HepG2 (cell line): ENCODE measurements around the gene GABBR2. TPM values are rescaled to one million over a fixed set of nuclear protein-coding genes. Genes with fewer than 3 reads are reported as not detected.

Experiments used
- ATAC-seq: fragments of 200-7000 bp; cut with Tn5 transposase; 3 replicates; pipeline ENCODE4 v1.9.1; 2020; ENCODE audit warnings: mild to moderate bottlenecking, moderate library complexity
- BruUV-seq: library from RNA; stranded (reverse); fragments of 400-500 nt; replicated peaks from 2 replicates; lab custom pipeline; 2021; lab: Mats Ljungman, UMichigan
- CTCF ChIA-PET: fragments of 300-600 bp; formaldehyde crosslinking; extraction: SDS; loops from one replicate; lab custom pipeline; 2021; ENCODE audit warnings: low total read pairs, inconsistent platforms, low intra/inter-chr PET ratio; lab: Yijun Ruan, JAX
- POLR2A ChIA-PET: fragments of 350-600 bp; sonication (Branson Sonifier 250); formaldehyde crosslinking; loops from one replicate; lab custom pipeline; 2020; ENCODE audit warnings: antibody characterized with exemption, inconsistent platforms; lab: Yijun Ruan, JAX
- DNase-seq: peaks from one replicate; pipeline ENCODE4 v3.0.0-alpha.2; 2015; ENCODE audit warnings: low spot score
- FAIRE-seq: peaks from 3 replicates; lab custom pipeline; 2011; peaks lifted over from hg19 to GRCh38; lab: Jason Lieb, UNC
- H2AFZ ChIP-seq: one replicate; pipeline ENCODE4 v1.6.1; 2011; ENCODE audit warnings: low read length, inconsistent platforms
- H3K27ac ChIP-seq: fragments of 300-600 bp; 3 replicates; pipeline ENCODE4 v1.8.0; 2011; ENCODE audit warnings: mixed run types, mild to moderate bottlenecking, mixed read lengths, low read length, inconsistent platforms; ENCODE audit not compliant: insufficient read depth; ENCODE audit errors: extremely low read length
- H3K27me3 ChIP-seq, 2 experiments: fragments of 200-600 bp in 1 of 2; 2 replicates in 1 of 2; 3 replicates in 1 of 2; pipeline versions ENCODE4 v1.6.0 to v1.8.0; 2011; ENCODE audit warnings: low read length in 2 of 2, mild to moderate bottlenecking in 2 of 2, moderate library complexity in 2 of 2, inconsistent platforms in 1 of 2; ENCODE audit not compliant: insufficient read depth in 2 of 2, control insufficient read depth in 1 of 2
- H3K36me3 ChIP-seq, 2 experiments: fragments of 200-600 bp in 1 of 2; replicated peaks in 1 of 2; 2 replicates in 1 of 2; 3 replicates in 1 of 2; pipeline versions ENCODE4 v1.5.1 to v1.8.0; 2011; ENCODE audit warnings: low read length in 2 of 2, inconsistent platforms in 1 of 2; ENCODE audit not compliant: insufficient read depth in 2 of 2, control insufficient read depth in 1 of 2
- H3K4me1 ChIP-seq: 2 replicates; pipeline ENCODE4 v1.5.1; 2012; ENCODE audit warnings: low read length, inconsistent platforms; ENCODE audit not compliant: insufficient read depth
- H3K4me2 ChIP-seq: 2 replicates; pipeline ENCODE4 v1.6.0; 2011; ENCODE audit warnings: low read depth, low read length, inconsistent platforms
- H3K4me3 ChIP-seq, 3 experiments: fragments of 200-600 bp in 1 of 3; sonication (generic), shearing (Covaris generic) in 1 of 3; replicated peaks in 1 of 3; 2 replicates each; pipeline ENCODE4 v1.5.1; 2011 to 2016; ENCODE audit warnings: low read length in 3 of 3, inconsistent platforms in 2 of 3, low read depth in 2 of 3, mild to moderate bottlenecking in 2 of 3, control low read depth in 1 of 3, mixed read lengths in 1 of 3; ENCODE audit not compliant: insufficient read depth in 1 of 3
- H3K79me2 ChIP-seq: one replicate; pipeline ENCODE4 v1.6.1; 2011; ENCODE audit warnings: low read length, inconsistent platforms; ENCODE audit not compliant: insufficient read depth
- H3K9ac ChIP-seq: 2 replicates; pipeline ENCODE4 v1.6.0; 2011; ENCODE audit warnings: mild to moderate bottlenecking, low read depth, low read length, inconsistent platforms; ENCODE audit not compliant: insufficient read depth
- H3K9me3 ChIP-seq: 2 replicates; pipeline ENCODE4 v1.5.1; 2012; ENCODE audit warnings: mild to moderate bottlenecking, low read length
- H4K20me1 ChIP-seq: 2 replicates; pipeline ENCODE4 v1.6.0; 2011; ENCODE audit warnings: inconsistent platforms, mild to moderate bottlenecking, low read length, moderate library complexity; ENCODE audit not compliant: insufficient read depth
- ATM ChIP-seq: fragments of 450-650 bp; IDR thresholded peaks from 2 replicates; pipeline ENCODE4 v1.7.1; 2017; ENCODE audit warnings: mild to moderate bottlenecking, borderline replicate concordance
- EZH2 ChIP-seq: conservative IDR thresholded peaks from 2 replicates; pipeline ENCODE4 v1.6.1; 2012; ENCODE audit warnings: mild to moderate bottlenecking, low read depth, low read length, moderate library complexity
- HOXA7 ChIP-seq: sonication (generic); formaldehyde crosslinking; IDR thresholded peaks from 2 replicates; pipeline ENCODE4 v1.8.1; 2022; ENCODE audit warnings: mild to moderate bottlenecking, missing genetic modification reagents, moderate library complexity
- MED8 ChIP-seq: sonication (generic); formaldehyde crosslinking; IDR thresholded peaks from 2 replicates; pipeline ENCODE4 v1.8.1; 2023; ENCODE audit warnings: mild to moderate bottlenecking, missing genetic modification reagents; ENCODE audit not compliant: insufficient replicate concordance
- NR1H2 ChIP-seq: sonication (generic); formaldehyde crosslinking; IDR thresholded peaks from 2 replicates; pipeline ENCODE4 v1.8.1; 2022; ENCODE audit warnings: low read depth, missing genetic modification reagents, borderline replicate concordance
- SKI ChIP-seq: fragments of 450-650 bp; IDR thresholded peaks from one replicate; pipeline ENCODE4 v1.6.1; 2018; ENCODE audit warnings: mild to moderate bottlenecking; ENCODE audit not compliant: partially characterized antibody
- TCF7 ChIP-seq: sonication (generic); IDR thresholded peaks from 2 replicates; pipeline ENCODE4 v1.6.1; 2016; ENCODE audit warnings: antibody characterized with exemption, low read depth
- WGBS: methylation state at CpG from one replicate; pipeline ENCODE4 v1.1.6; 2017; ENCODE audit warnings: low lambda C conversion rate; 5-methylcytosine and 5-hydroxymethylcytosine counted together
- in situ Hi-C: cut with HindIII; loops from 2 replicates; pipeline ENCODE4 v1.10.0; 2017; ENCODE audit warnings: low pct_unique_long_range_greater_than_20kb; ENCODE audit not compliant: extremely low pct_ligation_motif_present
- intact Hi-C: fragments of 100-400 bp; cut with micrococcal nuclease; formaldehyde crosslinking; loops from one replicate; pipeline ENCODE4 v1.10.0; 2022; ENCODE audit not compliant: unreplicated experiment
- polyA plus RNA-seq, 8 experiments: library from polyadenylated mRNA; depleted of rRNA in 3 of 8; stranded (reverse) in 7 of 8; unstranded in 1 of 8; fragments of >200 nt; fragmentation: Illumina TruSeq in 4 of 8; extraction: Trizol in 4 of 8; gene quantifications; 2 replicates each; pipeline versions ENCODE4 v1.2.1 to v1.2.3, GENCODE V29; 2011 to 2016; ENCODE audit warnings: low read depth in 4 of 8, missing spikeins in 1 of 8, mixed read lengths in 1 of 8; ENCODE audit not compliant: insufficient read depth in 1 of 8
- total RNA-seq, 5 experiments: library from RNA; depleted of rRNA; stranded (reverse); fragments of >200 nt; fragmentation: Illumina TruSeq; extraction: Trizol; gene quantifications; 2 replicates each; pipeline ENCODE4 v1.2.3, GENCODE V29; 2016; ENCODE audit warnings: low read depth in 1 of 5
- TF ChIP-seq, protein P1 (sequence below): sonication (generic); formaldehyde crosslinking; IDR thresholded peaks from 2 replicates; pipeline ENCODE4 v1.5.0; 2020; ENCODE audit warnings: missing genetic modification reagents
- TF ChIP-seq, protein P2 (sequence below): sonication (generic); formaldehyde crosslinking; IDR thresholded peaks from 2 replicates; pipeline ENCODE4 v1.4.0; 2020; ENCODE audit warnings: mild to moderate bottlenecking, missing genetic modification reagents
- TF ChIP-seq, protein P3 (sequence below): sonication (generic); formaldehyde crosslinking; conservative IDR thresholded peaks from 2 replicates; pipeline ENCODE4 v1.8.1; 2023; ENCODE audit warnings: missing genetic modification reagents
- TF ChIP-seq, protein P4 (sequence below): sonication (generic); formaldehyde crosslinking; IDR thresholded peaks from 2 replicates; pipeline ENCODE4 v1.8.0; 2022; ENCODE audit warnings: mild to moderate bottlenecking, missing genetic modification reagents; ENCODE audit not compliant: insufficient replicate concordance

GABBR2 gene
- total and polyA plus RNA-seq, 2 of the 13 experiments (the other 11 are each of a cell fraction or from before 2014, with no cell fraction given) = 0.02 TPM; not detected in 1

DNA sequence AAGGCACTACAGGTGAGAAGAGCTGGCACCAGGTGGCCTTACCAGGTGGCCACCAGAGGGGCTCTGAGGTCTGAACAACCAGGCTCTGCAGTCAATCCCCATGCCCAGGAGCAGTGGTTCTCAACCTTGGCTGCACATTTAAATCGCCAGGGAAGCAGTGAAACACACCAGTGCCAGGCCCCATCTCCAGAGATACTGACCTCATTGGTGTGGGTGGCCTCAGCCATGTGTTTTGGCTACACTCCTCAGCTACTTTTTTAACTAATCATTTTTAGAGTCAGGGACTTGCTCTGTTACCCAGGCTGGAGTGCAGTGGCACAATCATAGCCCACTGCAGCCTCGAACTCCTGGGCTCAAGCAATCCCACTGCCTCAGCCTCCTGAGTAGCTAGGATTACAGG lies 56.0 kb downstream of the GABBR2 start:
- Histone ChIP-seq H3K4me2 (no peak overlapping the region), H3K36me3 (no peaks in the 10 kb centered on the region), H3K79me2 (no peaks in the 10 kb centered on the region), H3K4me1 (no peaks in the 10 kb centered on the region), H2AFZ (no peak overlapping the region), H3K9me3 (no peaks in the 10 kb centered on the region), H3K9ac (no peak overlapping the region), H3K27me3 (no peaks in the 10 kb centered on the region; a peak in 2 of 5 replicates), H3K4me3 (no peak overlapping the region), H3K27ac (no peak overlapping the region), H4K20me1 (no peaks in the 10 kb centered on the region)
- in situ Hi-C loops (no loop called here), intact Hi-C loops (no loop called here)
- TF ChIP-seq TCF7 (no peak), EZH2 (no peak), SKI (no peak)
- TF ChIP-seq, protein P1, sequence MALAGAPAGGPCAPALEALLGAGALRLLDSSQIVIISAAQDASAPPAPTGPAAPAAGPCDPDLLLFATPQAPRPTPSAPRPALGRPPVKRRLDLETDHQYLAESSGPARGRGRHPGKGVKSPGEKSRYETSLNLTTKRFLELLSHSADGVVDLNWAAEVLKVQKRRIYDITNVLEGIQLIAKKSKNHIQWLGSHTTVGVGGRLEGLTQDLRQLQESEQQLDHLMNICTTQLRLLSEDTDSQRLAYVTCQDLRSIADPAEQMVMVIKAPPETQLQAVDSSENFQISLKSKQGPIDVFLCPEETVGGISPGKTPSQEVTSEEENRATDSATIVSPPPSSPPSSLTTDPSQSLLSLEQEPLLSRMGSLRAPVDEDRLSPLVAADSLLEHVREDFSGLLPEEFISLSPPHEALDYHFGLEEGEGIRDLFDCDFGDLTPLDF (CRISPR knock-in tag) = no peak
- WGBS = 0% methylated on average over 1 of the region's 2 CpGs
- POLR2A ChIA-PET = no interaction called here
- CTCF ChIA-PET = no interaction called here
- BruUV-seq = no TSS peak
- DNase-seq (no peak), ATAC-seq (no peak), FAIRE-seq (no peak)

DNA sequence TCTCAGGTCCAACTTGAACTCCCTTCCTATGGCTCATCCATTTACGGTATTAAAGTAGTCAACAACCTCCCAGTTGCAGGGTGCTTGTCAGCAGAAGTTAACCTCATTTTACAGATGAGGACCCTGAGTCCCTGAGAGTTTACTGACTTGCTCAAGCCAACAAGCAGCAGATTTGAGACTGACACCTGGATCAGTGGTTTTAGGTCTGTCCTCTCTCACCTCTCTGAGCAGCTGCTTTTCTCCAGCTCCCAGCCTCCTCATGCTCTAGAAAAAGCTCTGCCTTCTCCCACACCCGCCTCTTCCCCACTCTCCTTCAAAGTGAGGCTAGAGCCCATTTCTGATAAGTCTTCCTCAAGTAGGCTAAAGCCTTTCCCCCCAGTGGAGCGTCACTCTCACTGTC lies 56.4 kb downstream of the GABBR2 start:
- TF ChIP-seq MED8 (CRISPR knock-in tag) (no peak), ATM (no peak), NR1H2 (CRISPR knock-in tag) (no peak), HOXA7 (CRISPR knock-in tag) (no peak)
- TF ChIP-seq, protein P2, sequence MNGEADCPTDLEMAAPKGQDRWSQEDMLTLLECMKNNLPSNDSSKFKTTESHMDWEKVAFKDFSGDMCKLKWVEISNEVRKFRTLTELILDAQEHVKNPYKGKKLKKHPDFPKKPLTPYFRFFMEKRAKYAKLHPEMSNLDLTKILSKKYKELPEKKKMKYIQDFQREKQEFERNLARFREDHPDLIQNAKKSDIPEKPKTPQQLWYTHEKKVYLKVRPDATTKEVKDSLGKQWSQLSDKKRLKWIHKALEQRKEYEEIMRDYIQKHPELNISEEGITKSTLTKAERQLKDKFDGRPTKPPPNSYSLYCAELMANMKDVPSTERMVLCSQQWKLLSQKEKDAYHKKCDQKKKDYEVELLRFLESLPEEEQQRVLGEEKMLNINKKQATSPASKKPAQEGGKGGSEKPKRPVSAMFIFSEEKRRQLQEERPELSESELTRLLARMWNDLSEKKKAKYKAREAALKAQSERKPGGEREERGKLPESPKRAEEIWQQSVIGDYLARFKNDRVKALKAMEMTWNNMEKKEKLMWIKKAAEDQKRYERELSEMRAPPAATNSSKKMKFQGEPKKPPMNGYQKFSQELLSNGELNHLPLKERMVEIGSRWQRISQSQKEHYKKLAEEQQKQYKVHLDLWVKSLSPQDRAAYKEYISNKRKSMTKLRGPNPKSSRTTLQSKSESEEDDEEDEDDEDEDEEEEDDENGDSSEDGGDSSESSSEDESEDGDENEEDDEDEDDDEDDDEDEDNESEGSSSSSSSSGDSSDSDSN (CRISPR knock-in tag) = no peak
- TF ChIP-seq, protein P3, sequence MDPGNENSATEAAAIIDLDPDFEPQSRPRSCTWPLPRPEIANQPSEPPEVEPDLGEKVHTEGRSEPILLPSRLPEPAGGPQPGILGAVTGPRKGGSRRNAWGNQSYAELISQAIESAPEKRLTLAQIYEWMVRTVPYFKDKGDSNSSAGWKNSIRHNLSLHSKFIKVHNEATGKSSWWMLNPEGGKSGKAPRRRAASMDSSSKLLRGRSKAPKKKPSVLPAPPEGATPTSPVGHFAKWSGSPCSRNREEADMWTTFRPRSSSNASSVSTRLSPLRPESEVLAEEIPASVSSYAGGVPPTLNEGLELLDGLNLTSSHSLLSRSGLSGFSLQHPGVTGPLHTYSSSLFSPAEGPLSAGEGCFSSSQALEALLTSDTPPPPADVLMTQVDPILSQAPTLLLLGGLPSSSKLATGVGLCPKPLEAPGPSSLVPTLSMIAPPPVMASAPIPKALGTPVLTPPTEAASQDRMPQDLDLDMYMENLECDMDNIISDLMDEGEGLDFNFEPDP (CRISPR knock-in tag) = no peak
- TF ChIP-seq, protein P4, sequence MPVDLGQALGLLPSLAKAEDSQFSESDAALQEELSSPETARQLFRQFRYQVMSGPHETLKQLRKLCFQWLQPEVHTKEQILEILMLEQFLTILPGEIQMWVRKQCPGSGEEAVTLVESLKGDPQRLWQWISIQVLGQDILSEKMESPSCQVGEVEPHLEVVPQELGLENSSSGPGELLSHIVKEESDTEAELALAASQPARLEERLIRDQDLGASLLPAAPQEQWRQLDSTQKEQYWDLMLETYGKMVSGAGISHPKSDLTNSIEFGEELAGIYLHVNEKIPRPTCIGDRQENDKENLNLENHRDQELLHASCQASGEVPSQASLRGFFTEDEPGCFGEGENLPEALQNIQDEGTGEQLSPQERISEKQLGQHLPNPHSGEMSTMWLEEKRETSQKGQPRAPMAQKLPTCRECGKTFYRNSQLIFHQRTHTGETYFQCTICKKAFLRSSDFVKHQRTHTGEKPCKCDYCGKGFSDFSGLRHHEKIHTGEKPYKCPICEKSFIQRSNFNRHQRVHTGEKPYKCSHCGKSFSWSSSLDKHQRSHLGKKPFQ (CRISPR knock-in tag) = no peak
- Histone ChIP-seq H3K4me1 (no peaks in the 10 kb centered on the region), H4K20me1 (no peaks in the 10 kb centered on the region), H3K79me2 (no peaks in the 10 kb centered on the region), H3K27ac (no peak overlapping the region), H3K36me3 (no peaks in the 10 kb centered on the region), H3K4me3 (no peak overlapping the region), H3K9ac (no peak overlapping the region), H3K4me2 (no peak overlapping the region), H3K27me3 (no peaks in the 10 kb centered on the region; a peak in 2 of 5 replicates), H3K9me3 (no peaks in the 10 kb centered on the region), H2AFZ (no peak overlapping the region)
- WGBS = 16% methylated on average over 3 of the region's 3 CpGs
- intact Hi-C loops = no loop called here
- ChIA-PET POLR2A (no interaction called here), CTCF (no interaction called here)
- no TSS peak for BruUV-seq
- FAIRE-seq = no peak
- ATAC-seq = no peak
- in situ Hi-C loops = no loop called here
- no peak for DNase-seq
